Stimulated activated CD4-positive, alpha-beta T cell treated with anti-CD3 and anti-CD28 coated beads, TNF-alpha, amount 100 ng/mL, for 1 hour (primary cell): Measurements from ENCODE around the gene PELI2.

Source experiments
- DNase-seq, 3 donors: peaks; one replicate each; pipeline ENCODE4 v3.0.0-alpha.2; 2020; ENCODE audit warnings: low read depth in 3 of 3, low spot score in 1 of 3

The PELI2 gene

DNA sequence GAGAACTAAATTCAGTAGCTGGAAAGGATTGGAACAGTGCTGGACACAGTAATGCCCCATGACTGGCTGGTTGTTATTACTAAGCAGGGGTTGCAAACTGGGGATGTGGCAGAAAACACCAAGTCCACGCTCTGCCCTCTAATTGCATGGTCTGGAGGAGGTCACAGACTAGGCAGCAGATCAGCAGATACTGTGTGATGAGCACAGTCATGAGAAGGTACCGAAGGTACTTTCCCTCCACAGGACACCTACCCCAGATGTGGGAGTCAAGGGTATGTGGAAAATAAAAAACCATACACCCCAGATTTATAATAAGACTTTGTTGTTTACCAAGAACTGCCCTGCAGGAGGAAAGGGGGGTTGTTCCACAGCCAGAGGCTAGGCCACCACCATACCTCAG is 175.3 kb downstream of the PELI2 start:
- no peak for DNase-seq

DNA sequence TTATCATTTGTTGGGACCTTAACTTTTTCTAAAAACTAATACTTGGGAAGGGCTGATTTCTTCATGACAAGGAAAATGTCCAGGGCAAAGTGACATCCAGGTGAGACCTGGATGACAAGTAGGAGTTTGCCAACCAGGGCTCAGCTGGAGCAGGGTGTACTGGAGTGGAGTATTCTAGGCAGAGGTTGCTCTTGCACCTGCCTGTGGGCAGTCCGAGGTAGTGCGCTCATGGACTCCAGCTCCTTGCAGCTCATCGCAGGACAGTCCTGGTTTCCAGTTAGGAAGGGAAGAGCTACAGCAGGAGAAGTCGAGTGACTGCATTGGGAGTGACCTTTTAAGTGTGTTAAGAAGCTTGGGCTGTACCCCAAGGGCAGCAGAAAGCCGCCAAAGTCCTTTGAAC is 175.9 kb downstream of the PELI2 start:
- no peak for DNase-seq

DNA sequence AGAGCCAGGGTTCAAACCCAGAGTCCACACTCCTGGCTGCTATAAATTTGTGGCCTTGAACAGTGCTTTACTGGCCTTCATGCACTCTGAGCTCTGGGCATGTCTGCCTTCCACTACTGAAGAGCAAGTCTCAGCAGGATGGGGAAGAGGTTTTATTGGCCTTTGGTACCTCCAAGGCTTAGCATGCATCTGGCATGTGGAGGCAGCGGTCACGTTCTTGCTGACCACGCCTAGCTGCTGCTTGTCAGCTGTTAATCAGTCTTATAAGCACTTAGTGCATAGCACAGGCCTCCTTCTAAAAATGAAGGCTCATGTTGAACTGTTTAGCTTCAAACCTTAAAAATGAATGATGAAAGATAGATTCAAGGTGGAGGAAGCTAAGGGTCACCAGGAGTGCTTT is 177.5 kb downstream of the PELI2 start:
- DNase-seq = no peak

DNA sequence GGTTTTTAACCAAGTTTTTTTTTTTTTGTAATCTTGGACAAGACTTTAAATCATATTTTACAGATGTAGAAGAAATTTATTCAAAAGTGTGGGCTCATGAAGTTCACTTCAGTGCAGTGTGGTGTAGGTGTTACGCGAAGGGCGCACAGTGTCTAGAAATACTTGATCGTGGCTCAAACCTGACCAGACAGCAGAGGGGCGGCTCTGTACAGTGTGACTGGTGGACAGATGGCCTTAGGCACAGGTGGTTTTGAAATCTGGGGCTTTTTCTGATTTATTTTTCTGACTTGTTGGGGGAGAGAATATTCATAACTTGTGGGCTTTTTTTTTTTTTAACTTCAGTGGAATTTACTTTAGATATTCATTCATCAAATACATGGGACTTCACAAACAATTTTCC is 179.2 kb downstream of the PELI2 start:
- DNase-seq = no peak

DNA sequence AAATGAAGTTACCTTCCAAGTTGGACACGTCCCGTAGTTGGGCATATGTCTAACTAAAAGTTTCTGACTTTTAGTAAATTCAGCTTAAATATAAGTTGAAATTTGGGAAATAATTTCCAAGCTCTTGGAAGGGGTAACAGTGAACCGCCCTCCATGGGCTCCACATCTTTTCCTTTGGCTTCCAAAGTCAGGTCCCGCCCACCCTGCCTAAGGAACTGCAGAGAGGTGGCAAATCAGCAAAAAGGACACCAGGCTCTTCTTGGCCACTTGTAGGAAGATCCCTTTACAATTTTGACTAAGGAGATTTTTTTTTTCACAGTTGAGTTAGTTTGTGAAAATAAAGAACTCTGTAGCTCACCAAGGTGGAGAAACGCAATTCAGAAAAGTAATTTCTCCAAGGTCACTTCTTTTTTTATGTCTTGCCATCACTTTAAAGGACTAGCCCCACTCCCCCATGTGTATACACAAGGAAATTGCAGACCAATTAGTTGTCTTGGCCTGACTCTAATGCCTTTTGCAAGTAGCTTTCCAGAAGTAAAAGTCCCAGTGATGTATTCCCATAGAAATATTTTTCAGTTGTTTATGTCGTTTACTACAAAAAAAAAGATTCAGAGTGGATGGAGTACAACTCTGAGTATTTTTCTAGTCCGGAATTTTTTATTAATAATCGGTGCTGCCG is 181.2 kb downstream of the PELI2 start:
- DNase-seq = no peak

DNA sequence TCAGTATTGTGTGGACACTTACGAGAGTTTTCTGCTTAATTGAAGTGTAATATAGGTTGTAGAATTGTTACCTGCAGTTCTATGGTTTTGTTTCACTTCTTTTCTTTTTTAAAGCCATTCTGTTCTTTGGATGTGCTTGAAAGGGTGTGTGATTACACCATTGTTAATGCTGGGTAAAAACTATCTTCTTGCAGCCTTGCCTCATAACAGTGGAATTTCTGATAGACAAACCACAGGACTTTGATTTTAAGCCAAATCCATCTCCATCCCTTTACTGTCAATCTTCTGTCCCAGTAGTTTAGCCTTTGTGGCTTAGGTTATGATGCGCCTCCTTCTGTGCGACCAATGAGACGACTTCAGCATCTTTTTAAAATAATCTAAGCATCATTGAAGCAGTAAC is 182.3 kb downstream of the PELI2 start:
- DNase-seq = no peak

DNA sequence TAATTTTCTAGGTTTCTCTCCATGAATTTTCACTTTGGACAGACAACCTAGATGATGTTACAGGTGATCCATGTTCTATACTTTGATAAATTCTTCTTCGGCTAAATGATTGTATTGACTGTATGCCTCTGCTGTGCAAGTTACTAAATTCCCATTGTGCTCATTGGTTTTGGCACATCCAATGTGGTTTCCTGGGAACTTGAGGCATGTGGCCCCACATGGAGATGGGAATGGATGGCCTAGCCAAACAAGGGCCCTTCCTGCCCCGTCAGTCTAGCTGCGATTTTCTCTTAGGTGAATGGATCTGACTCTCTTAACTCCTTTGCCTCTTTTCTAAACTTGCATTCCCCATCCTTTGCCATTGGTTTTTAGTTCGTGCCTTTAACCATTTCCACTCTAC is 186.2 kb downstream of the PELI2 start:
- no peak for DNase-seq

DNA sequence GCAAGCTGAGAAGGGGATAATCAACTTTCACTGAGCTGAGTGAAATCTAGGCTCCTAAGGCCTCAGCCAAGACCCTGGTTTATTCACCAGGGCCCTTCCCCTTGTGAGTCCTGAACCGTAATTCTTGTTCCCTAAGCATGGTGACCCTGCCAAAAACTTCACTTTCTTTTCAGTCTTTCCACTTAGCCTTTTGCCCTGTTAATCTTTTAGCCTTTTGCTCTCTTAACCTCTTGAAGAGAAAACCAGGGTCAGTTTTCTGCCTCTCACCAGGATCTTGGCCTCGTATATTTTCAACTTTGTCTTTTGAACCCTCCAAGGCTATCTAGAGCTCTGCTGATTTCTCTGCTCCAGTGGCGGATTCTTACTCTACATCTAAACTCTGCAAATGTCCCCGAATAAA is 191.0 kb downstream of the PELI2 start:
- DNase-seq = no peak

DNA sequence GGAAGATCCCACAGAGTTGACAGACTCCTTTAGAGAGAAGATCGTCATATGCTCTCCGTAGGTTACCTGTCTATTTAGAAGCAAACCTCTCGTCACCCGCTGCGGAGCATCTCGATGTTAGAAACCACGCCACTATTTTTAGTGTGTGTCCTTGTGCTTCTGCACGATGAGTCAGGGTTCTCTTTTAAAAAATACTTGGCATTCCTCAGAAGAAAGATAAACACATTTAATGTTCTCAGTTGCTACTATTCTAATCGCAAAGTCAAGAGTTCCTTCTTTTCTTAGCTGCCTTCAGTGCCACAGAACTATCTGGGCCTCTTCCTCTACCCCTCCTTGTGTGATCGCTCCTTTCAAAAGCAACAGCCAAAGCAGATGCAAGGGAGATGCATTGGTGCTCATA is 192.4 kb downstream of the PELI2 start:
- DNase-seq = no peak

DNA sequence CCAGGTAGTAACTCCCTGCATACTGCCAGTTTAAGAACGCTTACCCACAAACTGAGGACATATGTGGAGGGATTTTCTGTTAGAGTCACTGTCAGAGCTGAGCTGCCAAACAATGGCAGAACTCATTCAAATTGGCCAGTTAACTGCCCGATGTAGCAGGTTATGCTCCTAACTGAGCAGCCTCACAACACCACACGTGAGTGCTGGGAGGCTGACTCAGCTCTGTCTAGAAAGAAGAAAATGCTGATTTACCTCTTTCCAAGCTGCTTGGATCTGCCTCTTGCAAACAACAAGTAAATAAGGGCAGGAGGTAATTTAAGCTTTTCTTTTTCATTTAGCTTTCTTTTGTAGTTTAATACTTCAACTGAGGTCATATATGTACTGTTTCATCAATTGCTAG is 195.6 kb downstream of the PELI2 start:
- no peak for DNase-seq

DNA sequence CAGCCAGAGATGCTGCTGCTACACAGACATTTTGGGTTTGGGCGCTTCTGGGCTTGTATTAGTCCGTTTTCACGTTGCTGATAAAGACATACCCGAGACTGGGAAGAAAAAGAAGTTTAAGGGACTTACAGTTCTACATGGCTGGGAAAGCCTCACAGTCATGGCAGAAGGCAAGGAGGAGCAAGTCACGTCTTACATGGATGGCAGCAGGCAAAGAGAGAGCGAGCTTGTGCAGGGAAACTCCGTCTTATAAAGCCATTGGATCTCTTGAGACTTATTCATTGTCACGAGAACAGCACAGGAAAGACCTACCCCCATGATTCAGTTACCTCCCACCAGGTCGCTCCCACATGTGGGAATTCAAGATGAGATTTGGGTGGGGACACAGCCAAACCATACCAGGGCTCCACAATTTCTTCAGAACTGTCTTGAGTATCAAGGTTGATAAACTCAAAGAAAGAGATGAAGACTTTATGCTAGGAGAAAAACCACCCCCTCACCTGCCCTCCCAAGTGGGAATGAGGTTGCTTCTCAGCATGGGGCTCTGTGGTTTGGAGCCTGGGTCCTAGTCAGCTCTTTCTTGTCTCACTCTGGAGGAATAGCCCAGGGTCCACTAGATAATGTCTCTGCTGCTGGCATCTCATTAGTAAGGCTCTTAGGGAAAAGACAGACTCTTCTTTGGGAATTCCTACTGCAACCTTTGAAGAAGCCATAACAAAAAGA is 200.3 kb downstream of the PELI2 start:
- DNase-seq = no peak

DNA sequence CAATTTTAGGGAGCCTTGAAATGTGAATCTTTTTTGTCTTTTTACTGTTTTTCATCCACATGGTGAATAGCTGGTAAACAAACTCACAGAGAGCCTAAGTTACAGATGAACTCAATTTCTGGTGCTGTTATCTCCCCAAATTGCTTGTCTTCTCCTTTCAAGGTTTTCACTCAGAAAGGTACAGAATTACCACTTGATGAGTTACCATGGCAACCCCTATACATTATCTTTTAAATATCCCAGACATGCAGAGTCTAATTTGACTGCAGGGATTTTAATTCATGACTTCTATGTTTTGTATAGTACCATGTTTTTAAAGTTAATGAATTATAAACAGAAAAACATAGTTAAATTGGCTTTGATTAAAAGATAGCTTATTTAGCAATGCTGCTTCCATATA is 203.7 kb downstream of the PELI2 start:
- no peak for DNase-seq

DNA sequence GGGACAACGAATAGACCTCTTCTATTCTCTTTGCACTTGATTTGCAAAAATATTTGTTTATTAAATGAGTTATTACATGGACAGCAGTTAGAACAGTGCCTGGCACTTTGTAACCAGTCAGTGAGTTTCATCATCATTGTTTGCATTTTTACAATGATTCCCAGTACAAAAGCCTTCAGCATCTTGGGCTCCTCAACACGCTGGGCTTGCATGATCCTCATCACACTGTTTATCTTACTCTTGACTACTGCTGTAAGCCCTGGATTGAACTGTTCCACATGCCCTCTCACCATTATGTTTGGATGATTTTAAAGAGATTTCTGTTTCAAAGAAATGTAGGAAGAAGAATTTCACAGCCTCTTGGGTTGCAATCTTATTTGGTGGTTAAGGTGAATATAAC is 204.3 kb downstream of the PELI2 start:
- no peak for DNase-seq

DNA sequence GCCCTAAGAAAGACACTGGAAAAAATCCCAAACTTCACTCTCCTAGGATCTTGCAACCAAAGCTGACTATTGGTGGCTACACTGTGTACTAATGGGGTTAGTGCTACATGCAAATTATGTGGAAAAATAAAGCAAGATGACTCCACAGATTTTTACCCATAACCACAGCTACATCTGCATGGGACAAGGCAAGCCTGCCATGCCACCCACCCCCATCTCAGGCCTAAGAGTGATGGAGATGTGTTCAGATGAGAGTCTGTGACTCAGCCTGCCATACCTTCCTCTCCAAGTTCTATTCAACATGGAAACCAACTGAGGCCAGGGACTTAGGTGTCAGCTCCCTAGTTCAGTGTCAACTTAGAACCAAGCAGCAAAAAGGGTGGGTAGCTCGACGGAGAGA is 206.2 kb downstream of the PELI2 start:
- no peak for DNase-seq

DNA sequence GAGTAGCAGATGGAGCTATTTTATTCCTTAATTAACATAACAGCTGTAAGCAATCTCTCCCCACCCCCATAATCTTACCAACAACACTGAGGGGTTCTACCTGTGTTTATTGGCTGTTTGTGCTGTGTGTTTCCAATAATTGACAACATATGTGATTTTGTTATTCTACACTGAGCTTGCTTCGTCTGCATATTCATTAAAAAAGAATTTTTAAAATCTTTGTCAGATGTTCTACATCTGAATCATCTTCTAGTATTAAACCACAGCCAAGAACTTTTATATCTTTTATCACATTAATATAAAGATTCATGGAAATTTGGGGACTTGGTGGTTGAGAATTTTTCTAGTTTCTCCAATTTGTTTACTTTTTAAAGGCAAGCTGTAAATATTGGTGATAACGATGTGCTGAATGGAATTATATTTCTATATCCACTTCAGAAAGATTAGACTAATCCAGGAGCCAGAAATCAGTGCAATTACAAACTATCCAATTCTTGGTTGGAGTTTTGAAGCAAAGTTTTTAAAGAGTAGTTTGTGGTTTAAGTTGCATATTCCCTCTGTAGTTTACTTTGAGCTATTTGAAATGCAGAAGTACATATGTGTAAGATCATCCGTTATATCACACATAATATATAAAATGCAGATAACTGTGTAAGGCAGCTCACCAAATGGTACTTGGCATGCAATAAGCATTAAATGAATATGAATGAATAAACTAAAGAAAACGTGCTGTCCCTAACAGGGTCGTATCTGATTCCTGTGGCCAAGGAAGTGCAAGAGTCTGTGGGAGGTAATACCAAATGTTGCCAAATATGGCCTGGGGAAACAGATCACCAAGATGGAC is 206.9 kb downstream of the PELI2 start:
- no peak for DNase-seq

DNA sequence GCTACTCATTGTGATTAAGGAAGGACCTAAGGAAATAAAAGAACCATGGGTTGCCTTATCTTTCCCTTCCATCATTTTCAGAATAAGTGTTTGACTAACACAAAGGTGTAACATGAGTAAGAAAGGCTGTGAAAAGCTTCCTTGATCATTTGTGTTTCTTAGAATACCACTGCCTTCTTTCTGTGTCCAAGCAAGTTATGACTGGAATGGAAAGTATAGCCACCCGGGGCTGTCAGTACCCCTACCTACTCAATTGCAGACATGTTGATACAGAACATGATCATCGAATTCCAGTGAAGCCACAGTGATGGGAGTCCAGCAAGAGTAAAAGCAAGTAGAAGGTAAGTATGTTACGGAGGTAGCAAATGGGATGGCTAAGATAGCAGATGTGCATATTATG is 209.8 kb downstream of the PELI2 start:
- no peak for DNase-seq

DNA sequence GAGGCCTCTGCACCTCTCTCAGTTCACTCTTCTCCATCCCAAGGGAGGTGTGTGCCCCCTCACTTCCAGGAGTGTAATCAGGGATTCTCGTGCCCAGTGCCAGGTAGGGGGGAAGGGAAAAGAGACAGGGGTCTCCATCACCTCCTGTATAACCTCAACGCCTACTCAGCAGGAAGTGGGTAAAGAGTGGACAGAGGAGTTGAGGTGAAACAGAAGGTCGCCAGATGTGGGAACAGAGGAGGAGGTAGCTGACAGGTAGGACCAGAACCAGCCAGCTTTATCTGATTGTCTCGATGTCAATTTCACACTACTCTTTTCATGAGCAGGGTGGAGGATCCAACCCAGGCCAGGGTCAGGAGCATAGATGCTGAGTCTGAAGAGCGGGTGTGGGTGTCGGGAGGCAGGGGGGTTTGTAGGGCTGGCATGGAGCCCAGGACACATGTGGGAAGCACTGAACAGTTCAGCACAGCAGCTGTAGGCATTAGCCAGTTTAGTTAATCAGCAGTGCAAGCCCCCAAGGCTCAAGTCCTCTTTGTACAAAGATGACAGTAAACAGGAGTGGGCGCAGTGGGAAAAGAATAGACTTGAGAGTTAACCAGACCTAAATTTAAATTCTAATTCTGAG is 213.5 kb downstream of the PELI2 start:
- DNase-seq = no peak

DNA sequence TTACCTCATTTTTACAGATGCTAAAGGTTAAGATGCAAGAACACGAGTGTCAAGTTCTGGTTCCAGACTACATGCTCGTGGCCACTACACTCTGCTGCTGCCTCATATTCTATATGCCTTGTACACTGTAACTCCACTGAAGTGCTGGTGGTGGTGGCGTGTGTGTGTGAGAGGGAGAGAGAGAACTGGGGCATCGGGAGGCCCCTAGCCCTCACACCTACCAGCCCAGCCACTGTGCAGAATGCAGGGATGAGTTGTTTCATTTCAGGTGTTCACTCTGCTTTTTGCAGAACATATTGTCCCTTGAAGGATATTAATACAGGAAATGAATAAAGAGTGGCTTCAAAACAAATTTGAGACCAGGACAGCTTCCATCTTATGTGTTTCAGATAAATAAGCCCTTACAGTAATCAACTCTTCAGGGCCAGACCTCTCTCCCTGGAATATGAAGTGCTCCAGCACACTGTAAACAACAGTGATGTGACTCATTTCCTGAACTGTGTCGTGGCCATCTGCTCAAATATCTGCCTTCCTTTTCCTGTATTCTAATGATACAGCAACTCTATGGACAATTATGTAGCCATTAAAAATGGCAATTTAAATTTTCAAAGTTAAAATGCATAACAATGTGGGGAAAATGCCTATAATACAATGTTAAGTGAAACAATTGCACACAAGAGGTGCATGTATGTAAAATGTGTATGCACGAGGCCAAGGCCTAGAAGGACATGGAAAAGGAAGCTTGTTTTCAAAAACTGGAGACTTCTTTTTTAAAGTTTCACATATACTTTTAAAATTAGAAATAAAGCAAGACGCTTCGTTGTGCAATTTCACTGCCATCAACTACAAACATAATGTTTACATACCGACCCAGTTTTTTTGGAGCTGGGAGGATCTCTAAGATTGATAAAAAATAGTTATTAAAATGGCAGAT is 215.4 kb downstream of the PELI2 start:
- DNase-seq = no peak

DNA sequence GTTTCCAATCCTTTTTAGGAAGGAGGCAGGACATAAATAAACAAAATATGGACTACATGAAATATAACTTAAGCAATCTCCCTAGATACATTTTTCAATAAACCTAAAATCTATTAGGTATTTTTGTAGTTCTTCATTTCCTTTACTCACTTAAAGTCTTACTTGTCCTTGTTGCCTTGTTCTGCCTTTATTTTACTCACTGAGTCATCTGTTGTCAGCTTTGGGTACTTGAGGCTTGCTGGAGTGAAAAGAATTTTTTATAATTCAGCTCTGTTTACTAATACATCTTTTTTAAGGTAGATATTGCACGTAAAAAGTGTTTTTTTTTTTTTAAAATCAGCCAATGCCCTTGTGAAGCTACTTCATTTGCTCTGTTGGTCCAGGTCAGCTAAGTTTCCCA is 216.2 kb downstream of the PELI2 start:
- DNase-seq = no peak

DNA sequence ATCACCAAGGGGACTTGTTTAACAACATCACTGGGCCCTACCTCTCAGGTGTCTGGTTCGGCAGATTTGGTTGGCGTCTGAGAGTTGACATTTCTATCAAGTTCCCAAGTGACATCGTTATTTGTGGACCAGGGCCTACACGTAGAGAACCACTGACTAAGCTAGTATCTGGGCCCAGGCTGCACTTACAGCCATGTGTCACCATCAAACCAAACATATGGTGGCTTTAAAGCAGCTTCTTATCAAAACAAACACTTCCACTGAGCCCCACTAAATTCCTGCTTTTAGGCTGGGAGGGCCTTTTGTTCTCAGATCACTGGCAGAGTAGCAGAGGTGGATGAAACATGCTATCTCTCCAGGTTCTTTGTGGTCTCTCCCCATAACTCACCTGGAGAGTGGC is 220.5 kb downstream of the PELI2 start:
- DNase-seq = no peak
